Brain microvascular endothelial cell (primary cell): Measurements from ENCODE around the gene TNP1.

Experiments used
- DNase-seq: peaks from one replicate; pipeline ENCODE4 v3.0.0-alpha.2; 2020
- H3K27ac ChIP-seq: fragments of 250-450 bp; sonication (Bioruptor Pico); 2 replicates; pipeline ENCODE4 v1.5.1; 2020; ENCODE audit warnings: mild to moderate bottlenecking, moderate library complexity
- H3K27me3 ChIP-seq: fragments of 250-450 bp; sonication (Bioruptor Pico); replicated peaks from 2 replicates; pipeline ENCODE4 v1.5.1; 2020; ENCODE audit warnings: mild to moderate bottlenecking
- H3K36me3 ChIP-seq: fragments of 250-450 bp; sonication (Bioruptor Pico); replicated peaks from 2 replicates; pipeline ENCODE4 v1.5.1; 2020; ENCODE audit warnings: mild to moderate bottlenecking
- H3K4me3 ChIP-seq: 2 replicates; pipeline ENCODE4 v1.5.1; 2011; ENCODE audit warnings: low read depth, mild to moderate bottlenecking, control low read depth, low read length, moderate library complexity
- in situ Hi-C: cut with HindIII; loops from 2 replicates; pipeline ENCODE4 v1.10.0; 2017; ENCODE audit warnings: low sequenced_read_pairs, low pct_ligation_motif_present
- TF ChIP-seq, protein P1 (sequence below): IDR thresholded peaks from 2 replicates; pipeline ENCODE4 v1.5.1; 2011; ENCODE audit warnings: low read depth, mild to moderate bottlenecking, moderate library complexity, low read length, control low read depth, inconsistent platforms; ENCODE audit errors: missing control alignments

TNP1 gene

GRCh38 chr2:216880509-216881184 is 20.8 kb upstream of the TNP1 start:
- H3K27ac ChIP-seq = no peak overlapping the region
- no peaks in the 10 kb centered on the region for H3K27me3 ChIP-seq
- TF ChIP-seq, protein P1, sequence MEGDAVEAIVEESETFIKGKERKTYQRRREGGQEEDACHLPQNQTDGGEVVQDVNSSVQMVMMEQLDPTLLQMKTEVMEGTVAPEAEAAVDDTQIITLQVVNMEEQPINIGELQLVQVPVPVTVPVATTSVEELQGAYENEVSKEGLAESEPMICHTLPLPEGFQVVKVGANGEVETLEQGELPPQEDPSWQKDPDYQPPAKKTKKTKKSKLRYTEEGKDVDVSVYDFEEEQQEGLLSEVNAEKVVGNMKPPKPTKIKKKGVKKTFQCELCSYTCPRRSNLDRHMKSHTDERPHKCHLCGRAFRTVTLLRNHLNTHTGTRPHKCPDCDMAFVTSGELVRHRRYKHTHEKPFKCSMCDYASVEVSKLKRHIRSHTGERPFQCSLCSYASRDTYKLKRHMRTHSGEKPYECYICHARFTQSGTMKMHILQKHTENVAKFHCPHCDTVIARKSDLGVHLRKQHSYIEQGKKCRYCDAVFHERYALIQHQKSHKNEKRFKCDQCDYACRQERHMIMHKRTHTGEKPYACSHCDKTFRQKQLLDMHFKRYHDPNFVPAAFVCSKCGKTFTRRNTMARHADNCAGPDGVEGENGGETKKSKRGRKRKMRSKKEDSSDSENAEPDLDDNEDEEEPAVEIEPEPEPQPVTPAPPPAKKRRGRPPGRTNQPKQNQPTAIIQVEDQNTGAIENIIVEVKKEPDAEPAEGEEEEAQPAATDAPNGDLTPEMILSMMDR = no peak
- no peaks in the 10 kb centered on the region for H3K36me3 ChIP-seq
- no peak overlapping the region for H3K4me3 ChIP-seq
- DNase-seq = no peak
- in situ Hi-C loops = no loop called here

DNA sequence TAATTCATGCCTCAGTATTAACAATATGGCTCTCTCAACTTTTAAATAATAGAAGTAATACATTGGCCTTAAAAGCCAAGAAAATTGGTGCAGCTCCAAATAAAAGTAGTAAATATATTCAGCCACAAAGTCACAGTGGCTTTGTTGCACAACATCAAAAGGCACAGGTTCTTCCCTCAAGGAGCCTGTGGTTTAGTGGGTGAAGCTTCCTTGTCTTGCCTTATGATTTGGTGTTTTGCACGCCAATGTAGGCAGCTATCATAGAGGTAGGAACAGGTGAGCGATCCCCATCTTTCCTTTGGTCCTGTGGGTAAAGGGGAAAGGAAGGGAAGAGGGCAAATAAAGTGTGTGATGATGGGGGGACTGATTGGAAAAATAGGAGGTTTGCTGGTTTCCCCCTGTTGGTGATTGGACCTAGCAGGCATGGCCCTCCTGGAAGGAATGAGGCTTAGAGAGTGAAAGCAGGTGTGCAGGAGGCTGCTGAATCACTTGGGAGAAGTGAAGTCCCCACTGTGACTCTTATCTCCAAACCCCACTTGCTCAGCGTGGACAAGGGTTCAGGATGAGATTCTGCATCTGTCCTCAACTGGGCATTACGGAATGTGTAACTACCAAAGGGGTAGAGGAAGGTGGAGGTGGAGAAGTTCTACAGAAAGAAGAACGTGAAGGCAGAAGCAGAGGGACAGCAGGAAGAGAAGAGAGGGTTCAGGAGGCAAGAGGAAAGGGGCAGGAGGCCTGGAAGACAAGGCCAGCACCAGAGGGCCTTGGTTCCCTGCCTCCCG is 20.1 kb upstream of the TNP1 start:
- Histone ChIP-seq H3K27me3 (no peaks in the 10 kb centered on the region), H3K27ac (no peak overlapping the region), H3K4me3 (no peak overlapping the region), H3K36me3 (no peaks in the 10 kb centered on the region)
- TF ChIP-seq, protein P1 = no peak
- DNase-seq = no peak
- in situ Hi-C loops = no loop called here

GRCh38 chr2:216878072-216878471 is 18.2 kb upstream of the TNP1 start:
- in situ Hi-C loops = no loop called here
- TF ChIP-seq, protein P1 = no peak

DNA sequence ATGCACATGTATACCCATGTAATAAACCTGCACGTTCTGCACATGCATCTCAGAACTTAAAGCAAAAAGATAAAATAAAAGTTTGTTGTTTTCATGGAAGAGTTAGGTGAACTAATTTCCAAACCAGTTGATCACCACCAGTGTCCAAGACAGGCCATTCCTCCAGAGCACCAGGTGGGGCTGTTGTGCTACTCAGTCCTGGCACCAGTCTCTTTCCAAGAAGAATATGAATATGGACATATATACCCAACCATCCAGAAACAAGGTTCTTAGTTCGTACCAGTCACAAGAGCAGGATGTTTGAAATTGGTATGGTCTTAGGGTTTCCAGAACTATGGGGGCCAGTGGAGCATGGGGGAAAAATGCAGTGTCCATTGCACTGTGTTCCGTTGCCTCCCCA is 17.2 kb upstream of the TNP1 start:
- Histone ChIP-seq H3K27me3 (no peaks in the 10 kb centered on the region), H3K36me3 (no peaks in the 10 kb centered on the region), H3K27ac (no peak overlapping the region), H3K4me3 (no peak overlapping the region)
- in situ Hi-C loops = no loop called here
- TF ChIP-seq, protein P1 = peak; percentile 35
- no peak for DNase-seq

More at GRCh38 chr2:216878072-216878471, 18.2 kb upstream of the TNP1 start:
- Histone ChIP-seq H3K27ac (no peak overlapping the region), H3K27me3 (no peaks in the 10 kb centered on the region), H3K36me3 (no peaks in the 10 kb centered on the region), H3K4me3 (no peak overlapping the region)
- no peak for DNase-seq

DNA sequence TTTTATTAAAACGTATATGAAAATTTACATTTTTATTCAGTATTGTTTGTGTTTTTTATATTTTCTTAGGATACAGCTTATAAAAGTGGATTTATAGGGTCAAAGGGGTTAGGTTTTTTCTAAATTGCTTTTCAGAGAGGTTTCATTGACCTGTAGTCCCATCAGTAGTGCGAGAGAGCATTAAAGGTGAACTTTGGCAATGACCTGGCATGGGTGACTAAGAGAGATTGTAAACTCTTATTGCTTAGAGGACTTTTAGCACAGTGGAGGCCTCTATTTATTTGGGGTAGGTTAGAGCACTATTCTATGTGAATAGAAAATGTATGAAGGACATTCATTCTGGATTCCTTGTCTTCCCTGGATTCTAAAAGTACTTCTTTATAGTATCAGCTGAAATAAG is 16.0 kb upstream of the TNP1 start:
- TF ChIP-seq, protein P1 = no peak
- in situ Hi-C loops = no loop called here
- no peak for DNase-seq
- Histone ChIP-seq H3K36me3 (no peaks in the 10 kb centered on the region), H3K27ac (no peak overlapping the region), H3K27me3 (no peaks in the 10 kb centered on the region), H3K4me3 (no peak overlapping the region)
